GM23338 (cell line): ENCODE data around the gene CHRNB4. TPM values are rescaled to one million over a fixed set of nuclear protein-coding genes. Genes with fewer than 3 reads are reported as not detected.

Experiments used
- ATAC-seq: fragments of 200-7000 bp; cut with Tn5 transposase; 3 replicates; pipeline ENCODE4 v1.9.1; 2020
- DNase-seq: peaks from one replicate; pipeline ENCODE4 v3.0.0-alpha.2; 2015; ENCODE audit warnings: low spot score
- H2AFZ ChIP-seq: fragments of 200-600 bp; sonication (generic); 2 replicates; pipeline ENCODE4 v1.8.0; 2016; ENCODE audit warnings: antibody characterized with exemption, mild to moderate bottlenecking, moderate library complexity
- H3F3A ChIP-seq: fragments of 200-600 bp; sonication (generic); replicated peaks from 2 replicates; pipeline ENCODE4 v1.8.0; 2017; ENCODE audit warnings: antibody characterized with exemption, mixed run types, low read depth
- H3K27ac ChIP-seq: fragments of 200-600 bp; sonication (generic); 2 replicates; pipeline ENCODE4 v1.6.1; 2016; ENCODE audit warnings: low read depth
- H3K27me3 ChIP-seq: fragments of 200-600 bp; sonication (generic); 2 replicates; pipeline ENCODE4 v1.8.0; 2016; ENCODE audit warnings: mild to moderate bottlenecking, mixed run types, moderate library complexity; ENCODE audit not compliant: insufficient read depth
- H3K36me3 ChIP-seq: fragments of 200-600 bp; sonication (generic); 2 replicates; pipeline ENCODE4 v1.8.0; 2016; ENCODE audit warnings: mild to moderate bottlenecking; ENCODE audit not compliant: insufficient read depth
- H3K4me1 ChIP-seq: fragments of 200-600 bp; sonication (generic); 2 replicates; pipeline ENCODE4 v1.8.0; 2016; ENCODE audit warnings: mild to moderate bottlenecking, moderate library complexity; ENCODE audit not compliant: insufficient read depth
- H3K4me2 ChIP-seq: fragments of 200-600 bp; sonication (generic); 2 replicates; pipeline ENCODE4 v1.7.1; 2017; ENCODE audit warnings: mixed run types
- H3K4me3 ChIP-seq: fragments of 200-600 bp; sonication (generic); 2 replicates; pipeline ENCODE4 v1.6.1; 2016; ENCODE audit warnings: mixed run types
- H3K79me2 ChIP-seq: fragments of 200-600 bp; sonication (generic); replicated peaks from 2 replicates; pipeline ENCODE4 v1.8.0; 2017; ENCODE audit warnings: mild to moderate bottlenecking; ENCODE audit not compliant: insufficient read depth
- H3K9me2 ChIP-seq: fragments of 200-600 bp; sonication (generic); 2 replicates; pipeline ENCODE4 v1.8.0; 2017; ENCODE audit not compliant: insufficient read depth
- H4K20me1 ChIP-seq: fragments of 200-600 bp; sonication (generic); replicated peaks from 2 replicates; pipeline ENCODE4 v1.8.0; 2017; ENCODE audit warnings: mild to moderate bottlenecking; ENCODE audit not compliant: insufficient read depth
- H3K27ac Mint-ChIP-seq: 2 replicates; pipeline ENCODE4 v1.8.0; 2020; ENCODE audit warnings: inconsistent platforms, mild to moderate bottlenecking, moderate library complexity, mixed read lengths
- H3K27me3 Mint-ChIP-seq: 3 replicates; pipeline ENCODE4 v1.8.0; 2022; ENCODE audit warnings: low read depth, mild to moderate bottlenecking, moderate library complexity, mixed read lengths, inconsistent platforms; ENCODE audit not compliant: insufficient read depth, poor library complexity
- H3K36me3 Mint-ChIP-seq: 3 replicates; pipeline ENCODE4 v1.8.0; 2021; ENCODE audit warnings: low read depth, mild to moderate bottlenecking, inconsistent platforms, moderate library complexity, mixed read lengths
- H3K4me1 Mint-ChIP-seq: 3 replicates; pipeline ENCODE4 v1.8.0; 2020; ENCODE audit warnings: mild to moderate bottlenecking, inconsistent platforms, mixed read lengths
- H3K4me3 Mint-ChIP-seq: 3 replicates; pipeline ENCODE4 v1.8.0; 2021; ENCODE audit warnings: moderate library complexity, mild to moderate bottlenecking, inconsistent platforms, mixed read lengths
- H3K9me3 Mint-ChIP-seq: 3 replicates; pipeline ENCODE4 v1.8.0; 2020; ENCODE audit warnings: moderate library complexity, mild to moderate bottlenecking, inconsistent platforms, mixed read lengths
- CREB1 ChIP-seq: fragments of 250-450 bp; sonication (Bioruptor Pico); IDR thresholded peaks from 2 replicates; pipeline ENCODE4 v1.5.0; 2020; ENCODE audit warnings: low read depth, mild to moderate bottlenecking, moderate library complexity
- CTCF ChIP-seq, 2 experiments: fragments of 200-600 bp in 1 of 2; sonication (generic) in 1 of 2; conservative IDR thresholded peaks; 2 replicates each; pipeline versions ENCODE4 v1.5.1 to v1.6.1; 2016 to 2017; ENCODE audit warnings: antibody characterized with exemption in 2 of 2, low read depth in 2 of 2, mild to moderate bottlenecking in 2 of 2, moderate library complexity in 1 of 2
- ETS1 ChIP-seq: IDR thresholded peaks from 2 replicates; pipeline ENCODE4 v1.6.1; 2016; ENCODE audit warnings: antibody characterized with exemption
- EZH2 ChIP-seq: fragments of 200-600 bp; sonication (generic); IDR thresholded peaks from one replicate; pipeline ENCODE4 v1.8.0; 2017; ENCODE audit warnings: antibody characterized with exemption, mild to moderate bottlenecking, low read depth; ENCODE audit not compliant: unreplicated experiment
- EZH2phosphoT487 ChIP-seq: fragments of 200-600 bp; sonication (generic); IDR thresholded peaks from one replicate; pipeline ENCODE4 v1.8.1; 2018; ENCODE audit warnings: antibody characterized with exemption; ENCODE audit not compliant: unreplicated experiment
- JUNB ChIP-seq: IDR thresholded peaks from one replicate; pipeline ENCODE4 v1.6.1; 2016; ENCODE audit warnings: antibody characterized with exemption; ENCODE audit not compliant: unreplicated experiment
- NANOG ChIP-seq: IDR thresholded peaks from 2 replicates; pipeline ENCODE4 v1.6.1; 2016; ENCODE audit warnings: antibody characterized with exemption, borderline replicate concordance
- POLR2AphosphoS5 ChIP-seq: IDR thresholded peaks from 2 replicates; pipeline ENCODE4 v1.6.1; 2016; ENCODE audit warnings: antibody characterized with exemption, low read depth
- REST ChIP-seq: IDR thresholded peaks from one replicate; pipeline ENCODE4 v1.6.1; 2018; ENCODE audit warnings: antibody characterized with exemption; ENCODE audit not compliant: unreplicated experiment
- STAT1 ChIP-seq: IDR thresholded peaks from one replicate; pipeline ENCODE4 v1.6.1; 2016; ENCODE audit warnings: antibody characterized with exemption; ENCODE audit not compliant: unreplicated experiment
- ZNF114 ChIP-seq: fragments of 250-450 bp; sonication (Bioruptor Pico); IDR thresholded peaks from 2 replicates; pipeline ENCODE4 v1.5.0; 2020; ENCODE audit warnings: mild to moderate bottlenecking, moderate library complexity
- ZNF331 ChIP-seq: fragments of 250-450 bp; sonication (Bioruptor Pico); IDR thresholded peaks from 2 replicates; pipeline ENCODE4 v1.5.0; 2020; ENCODE audit warnings: low read depth, mild to moderate bottlenecking, moderate library complexity
- ZNF462 ChIP-seq: fragments of 250-450 bp; sonication (Bioruptor Pico); IDR thresholded peaks from 2 replicates; pipeline ENCODE4 v1.5.0; 2020; ENCODE audit warnings: mild to moderate bottlenecking, moderate library complexity
- polyA plus RNA-seq: library from polyadenylated mRNA; unstranded; fragments of >200 nt; fragmentation: Nextera tagmentation; extraction: Ambion mirVana; gene quantifications from 2 replicates; pipeline ENCODE4 v1.2.1, GENCODE V29; 2016
- total RNA-seq: library from RNA; depleted of rRNA; stranded (reverse); fragments of >200 nt; shearing (Covaris generic); gene quantifications from 2 replicates; pipeline ENCODE4 v1.2.3, GENCODE V29; 2014

The CHRNB4 gene
- total and polyA plus RNA-seq, 2 experiments from 2014 or later = 1.4 to 1.6 TPM

- Mint-ChIP-seq H3K36me3 (no peaks in the 10 kb centered on the region), H3K4me3 (no peak overlapping the region), H3K4me1 (peaks cover 9% of the 10 kb centered on the region), H3K27me3 (peaks cover 14% of the 10 kb centered on the region), H3K27ac (no peak overlapping the region), H3K9me3 (no peaks in the 10 kb centered on the region; the same call in 2 of the 3 replicates)
- Histone ChIP-seq H3K4me1 (no peaks in the 10 kb centered on the region), H3F3A (no peaks in the 10 kb centered on the region), H3K27me3 (no peaks in the 10 kb centered on the region), H3K4me3 (no peak overlapping the region), H3K9me2 (no peaks in the 10 kb centered on the region), H3K79me2 (no peaks in the 10 kb centered on the region), H3K36me3 (no peaks in the 10 kb centered on the region), H3K4me2 (no peak overlapping the region), H4K20me1 (no peaks in the 10 kb centered on the region), H2AFZ (no peak overlapping the region), H3K27ac (no peak overlapping the region)
- DNase-seq (no peak), ATAC-seq (no peak)
- TF ChIP-seq ZNF462 (no peak), ZNF114 (CRISPR knock-in tag) (no peak), REST (no peak), JUNB (no peak), NANOG (no peak), ETS1 (no peak), EZH2 (no peak), ZNF331 (CRISPR knock-in tag) (no peak), CTCF (conservative IDR thresholded peaks at IDR 0.05; ENCODE audit: low read depth in 2 of 2) (no peak), STAT1 (no peak), EZH2phosphoT487 (no peak), POLR2AphosphoS5 (no peak), CREB1 (CRISPR knock-in tag) (no peak)
Observed at GRCh38 chr15:78663703-78664102, 22.7 kb upstream of the CHRNB4 start.
